ENCODE data around the gene LDHD. TPM values are rescaled to one million over a fixed set of nuclear protein-coding genes. Genes with fewer than 3 reads are reported as not detected.

The LDHD gene
- total and polyA plus RNA-seq, 2 of the 13 experiments (the other 11 are each of a cell fraction or from before 2014, with no cell fraction given): 9.1 to 9.8 TPM

GRCh38 chr16:75116911-75117245, 298 bp upstream of the LDHD start (continued):
- TF ChIP-seq ZHX1 (CRISPR knock-in tag; IDR thresholded peaks at IDR 0.05; ENCODE audit: low read depth): no peak
- no peak; the same call in 1 of the 2 replicates for TF ChIP-seq ZNF331 (CRISPR knock-in tag; IDR thresholded peaks at IDR 0.05)
- TF ChIP-seq ZNF646 (CRISPR knock-in tag; IDR thresholded peaks at IDR 0.05): no peak
- TF ChIP-seq BCL6 (CRISPR knock-in tag; IDR thresholded peaks at IDR 0.05): no peak
- peak; percentile 14; the same call in 1 of the 2 replicates for TF ChIP-seq MXD4 (CRISPR knock-in tag; IDR thresholded peaks at IDR 0.05)
- no peak for TF ChIP-seq ZMAT5 (CRISPR knock-in tag; IDR thresholded peaks at IDR 0.05; ENCODE audit: borderline replicate concordance, low read depth)
- no peak for TF ChIP-seq HMG20A (CRISPR knock-in tag; IDR thresholded peaks at IDR 0.05; ENCODE audit: borderline replicate concordance)
- no peak for TF ChIP-seq SRSF9 (IDR thresholded peaks at IDR 0.05; ENCODE audit: borderline replicate concordance, insufficient read depth, low read depth, low read length, poor library complexity, severe bottlenecking)
- TF ChIP-seq ZBTB37 (CRISPR knock-in tag; IDR thresholded peaks at IDR 0.05): no peak
- TF ChIP-seq RFXAP (CRISPR knock-in tag; IDR thresholded peaks at IDR 0.05; ENCODE audit: borderline replicate concordance): no peak
- TF ChIP-seq SYNCRIP (IDR thresholded peaks at IDR 0.05; ENCODE audit: insufficient read depth, low read depth, low read length): no peak
- TF ChIP-seq MNT (IDR thresholded peaks at IDR 0.05): no peak
- TF ChIP-seq CEBPB (IDR thresholded peaks at IDR 0.05; ENCODE audit: borderline replicate concordance, low read depth, low read length): no peak
- TF ChIP-seq ATF7-NPFF (CRISPR knock-in tag; IDR thresholded peaks at IDR 0.05; ENCODE audit: low read depth): no peak; the same call in 1 of the 2 replicates
